Ovary (tissue), 3 donors: ENCODE measurements around the gene DPP4.

Experiments used
- CTCF ChIP-seq, 3 donors: fragments of 450-650 bp in 2 of 3; fragments of 200-600 bp in 1 of 3; IDR thresholded peaks; one replicate each; pipeline versions ENCODE4 v1.5.1 to v1.8.0; 2016 to 2022; ENCODE audit warnings: antibody characterized with exemption in 3 of 3, mild to moderate bottlenecking in 1 of 3
- EP300 ChIP-seq: sonication (generic); formaldehyde crosslinking; IDR thresholded peaks from one replicate; pipeline ENCODE4 v1.6.1; 2017; ENCODE audit warnings: antibody characterized with exemption
- POLR2A ChIP-seq: fragments of 450-650 bp; IDR thresholded peaks from one replicate; pipeline ENCODE4 v1.6.1; 2017; ENCODE audit warnings: antibody characterized with exemption, mild to moderate bottlenecking, moderate library complexity
- donor health status: DM: no; HTN: no; CAD: no.

- TF ChIP-seq CTCF (IDR thresholded peaks at IDR 0.05) (no peak), POLR2A (no peak), EP300 (no peak)
Observed at GRCh38 chr2:162106146-162106551, 32.1 kb upstream of the DPP4 start.
